ENCODE measurements around the gene CPT1A.

Gene CPT1A

DNA sequence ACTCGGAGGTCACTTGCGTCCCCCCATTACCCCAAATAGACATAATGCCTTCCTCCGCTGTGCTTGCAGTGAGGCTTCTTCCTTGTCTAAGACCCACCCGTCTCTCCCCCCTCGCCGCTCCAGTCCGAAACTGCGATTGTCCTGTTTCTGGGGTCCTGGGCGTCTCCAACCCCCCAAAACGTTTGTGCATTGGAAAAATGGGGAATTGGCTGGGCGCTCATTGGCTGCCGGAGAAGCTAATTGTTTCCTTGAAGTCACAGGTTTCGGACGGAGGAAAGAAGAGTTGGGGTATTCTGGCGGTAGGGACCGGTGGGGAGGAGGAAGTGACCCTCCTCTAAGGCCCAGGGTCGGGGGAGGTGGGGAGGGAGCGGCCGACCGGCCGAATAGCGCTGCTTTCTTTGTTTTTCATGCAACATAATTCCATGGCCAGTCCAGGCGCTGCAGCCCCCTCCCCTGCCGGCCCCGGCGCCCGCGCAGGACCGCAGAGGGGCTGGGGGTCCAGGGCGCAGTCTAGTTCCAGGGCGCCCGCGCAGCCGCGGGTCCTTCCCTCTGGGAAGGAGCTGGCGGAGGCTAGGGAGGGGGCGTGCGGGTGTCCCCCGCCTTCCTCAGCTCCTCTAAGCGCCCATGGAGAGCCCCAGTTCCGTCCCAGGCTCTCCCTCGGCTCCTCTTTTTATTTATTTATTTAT, 12.7 kb upstream of the CPT1A start:
- in situ Hi-C loops (cut with MboI; ENCODE audit: low sequenced_read_pairs): no loop called here

GRCh38 chr11:68852628-68853027, 10.9 kb upstream of the CPT1A start:
- in situ Hi-C loops (cut with MboI; ENCODE audit: low sequenced_read_pairs): no loop called here

DNA sequence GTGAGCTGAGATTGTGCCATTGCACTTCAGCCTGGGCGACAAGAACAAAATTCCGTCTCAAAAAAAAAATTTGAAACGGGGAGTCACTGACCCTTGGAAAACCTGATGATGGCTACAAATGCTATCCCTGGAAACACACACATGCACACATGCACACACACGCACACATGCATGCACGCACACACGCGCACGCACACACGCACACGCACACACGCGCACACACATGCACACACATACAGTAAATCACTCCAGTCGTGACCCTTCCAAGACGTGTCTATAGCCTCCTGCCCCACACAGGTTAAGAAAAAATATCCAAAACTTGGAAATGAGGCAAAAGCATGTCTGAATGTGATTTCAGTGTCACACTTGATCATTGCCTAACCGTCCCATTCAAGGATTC, 6.7 kb upstream of the CPT1A start:
- in situ Hi-C loops (cut with MboI; ENCODE audit: low sequenced_read_pairs): no loop called here

DNA sequence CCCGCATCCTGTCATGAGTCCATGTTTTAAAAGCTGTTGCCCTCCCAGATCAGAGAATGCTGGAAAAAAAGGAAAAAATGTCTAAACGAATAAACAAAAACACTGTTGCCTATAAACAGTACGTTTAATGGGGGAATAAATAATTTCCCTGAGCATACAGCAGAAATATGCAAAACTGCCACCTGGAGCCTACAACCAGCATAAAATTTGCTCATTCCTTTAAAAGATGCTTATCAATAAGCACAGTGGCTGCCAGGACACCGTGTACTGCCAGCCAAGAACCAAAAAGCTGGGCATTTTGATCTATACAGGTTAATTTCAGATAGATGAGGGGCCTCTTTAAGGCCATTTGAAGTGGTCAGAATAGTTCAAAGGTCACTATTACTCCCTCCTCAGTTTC, 5.7 kb upstream of the CPT1A start:
- in situ Hi-C loops (cut with MboI; ENCODE audit: low sequenced_read_pairs): no loop called here

DNA sequence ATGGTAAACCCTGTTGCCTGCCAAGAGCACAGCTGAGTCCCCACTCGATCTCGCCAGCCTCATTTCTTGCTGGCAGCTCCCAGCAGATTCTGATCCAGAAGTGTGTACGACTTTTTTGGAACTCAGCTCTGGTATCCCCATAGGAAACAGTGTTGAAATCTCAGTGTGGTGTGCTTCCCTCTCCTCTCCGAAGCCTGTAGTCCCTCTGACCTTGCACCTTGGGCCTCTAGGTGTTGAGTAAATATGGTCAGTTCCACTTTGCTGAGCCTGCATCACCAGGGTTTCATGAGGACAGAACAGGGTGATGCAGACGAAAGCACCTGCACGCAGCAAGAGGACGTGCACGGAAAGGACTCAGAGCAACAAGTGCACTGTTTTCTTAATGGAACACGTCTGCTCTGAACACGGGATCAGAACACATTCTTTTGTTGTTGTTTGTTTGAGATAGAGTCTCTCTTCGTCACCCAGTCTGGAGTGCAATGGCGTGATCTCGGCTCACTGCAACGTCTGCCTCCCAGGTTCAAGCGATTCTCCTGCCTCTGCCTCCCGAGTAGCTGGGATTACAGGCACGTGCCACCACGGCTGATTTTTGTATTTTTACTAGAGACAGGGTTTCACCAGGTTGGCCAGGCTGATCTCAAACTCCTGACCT, 3.8 kb upstream of the CPT1A start:
- in situ Hi-C loops (cut with MboI; ENCODE audit: low sequenced_read_pairs): no loop called here

DNA sequence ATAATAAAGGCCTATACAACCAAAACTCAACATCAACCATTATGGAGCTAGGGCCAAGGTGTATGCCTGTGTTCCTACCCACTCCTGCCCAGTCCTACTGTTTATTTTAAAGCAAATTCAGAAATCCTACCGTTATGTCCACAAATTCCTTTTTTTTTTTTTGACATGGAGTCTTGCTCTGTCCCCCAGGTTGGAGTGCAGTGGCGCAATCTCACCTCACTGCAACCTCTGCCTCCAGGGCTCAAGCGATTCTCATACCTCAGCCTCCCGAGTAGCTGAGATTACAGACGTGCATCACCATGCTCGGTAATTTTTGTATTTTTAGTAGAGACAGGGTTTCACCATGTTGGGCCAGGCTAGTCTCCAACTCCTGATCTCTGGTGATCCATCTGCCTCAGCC, 3.1 kb upstream of the CPT1A start:
- in situ Hi-C loops (cut with MboI; ENCODE audit: low sequenced_read_pairs): no loop called here

DNA sequence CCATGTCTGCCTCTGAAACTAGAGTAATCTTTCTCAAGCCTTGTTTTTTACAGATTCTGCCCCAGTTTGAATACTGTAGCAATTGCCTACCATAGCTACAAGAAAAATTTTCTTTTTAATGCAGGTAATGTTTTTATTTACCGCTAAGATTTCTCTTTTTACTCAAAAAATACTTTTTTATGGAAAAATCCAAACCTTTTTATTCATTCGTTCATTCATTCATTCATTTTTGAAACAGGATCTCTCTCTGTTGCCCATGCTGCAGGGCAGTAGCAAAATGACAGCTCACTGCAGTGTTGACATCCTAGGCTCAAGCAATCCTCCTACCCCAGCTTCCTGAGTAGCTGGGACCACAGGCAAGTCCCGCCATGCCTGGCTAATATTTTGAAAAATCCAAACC, 2.7 kb upstream of the CPT1A start:
- in situ Hi-C loops (cut with MboI; ENCODE audit: low sequenced_read_pairs): no loop called here

DNA sequence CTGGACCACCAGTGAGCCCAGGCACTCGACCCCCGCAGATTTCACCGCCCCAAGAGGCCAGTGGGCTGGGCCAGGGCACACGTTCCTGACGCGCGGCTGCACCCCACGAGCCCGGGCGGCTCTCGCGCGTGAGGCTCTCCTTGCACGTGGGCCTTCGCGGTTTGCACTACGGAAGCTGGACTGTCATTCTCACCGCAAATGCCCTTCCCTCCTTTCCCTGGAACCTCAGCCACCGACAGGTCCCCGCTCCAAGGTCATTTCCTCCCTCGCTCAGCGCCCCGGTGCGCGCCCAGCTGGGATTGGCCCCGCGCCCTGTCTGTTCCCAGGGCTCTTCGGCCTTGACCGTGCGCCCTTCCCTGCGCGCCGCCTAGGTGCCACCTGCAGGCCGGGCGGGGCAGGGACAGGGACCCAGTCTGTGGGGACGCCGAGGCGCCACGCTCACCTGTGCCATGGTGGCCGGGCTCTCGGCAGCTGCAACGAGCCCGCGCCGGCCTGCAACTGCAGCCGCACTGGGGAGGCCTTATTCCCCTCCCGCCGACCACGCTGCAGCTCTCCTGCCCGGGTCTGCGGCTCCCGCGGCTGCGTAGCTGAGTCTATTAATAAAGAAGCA, 2.1 kb upstream of the CPT1A start:
- in situ Hi-C loops (cut with MboI; ENCODE audit: low sequenced_read_pairs): no loop called here

DNA sequence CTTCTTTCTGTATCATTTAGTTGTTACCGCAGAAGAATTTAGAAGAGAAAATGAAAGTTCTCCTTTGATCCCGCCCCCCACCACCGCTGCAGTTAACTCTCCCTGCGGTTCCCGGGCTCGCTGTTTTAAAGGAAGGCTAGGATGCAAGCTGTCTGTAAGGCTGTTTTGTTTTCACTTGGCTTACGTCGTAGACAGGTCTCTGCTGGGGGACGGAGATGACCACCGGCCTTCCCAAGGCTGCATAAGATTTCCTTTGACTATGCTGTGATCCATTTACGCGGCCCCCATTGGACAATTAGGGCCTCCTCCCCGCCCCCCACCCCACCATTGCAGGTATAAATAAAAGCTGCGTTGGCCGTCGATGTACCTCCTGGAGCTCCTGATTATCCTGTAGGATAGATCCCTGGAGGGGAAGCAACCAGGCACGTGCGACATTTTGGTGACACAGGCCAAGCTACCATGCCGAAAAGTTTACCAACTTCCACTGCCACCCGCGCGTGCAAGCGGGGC, 1.4 kb upstream of the CPT1A start:
- in situ Hi-C loops (cut with MboI; ENCODE audit: low sequenced_read_pairs): no loop called here

GRCh38 chr11:68842427-68843051, 823 bp upstream of the CPT1A start:
- in situ Hi-C loops (cut with MboI; ENCODE audit: low sequenced_read_pairs): no loop called here

DNA sequence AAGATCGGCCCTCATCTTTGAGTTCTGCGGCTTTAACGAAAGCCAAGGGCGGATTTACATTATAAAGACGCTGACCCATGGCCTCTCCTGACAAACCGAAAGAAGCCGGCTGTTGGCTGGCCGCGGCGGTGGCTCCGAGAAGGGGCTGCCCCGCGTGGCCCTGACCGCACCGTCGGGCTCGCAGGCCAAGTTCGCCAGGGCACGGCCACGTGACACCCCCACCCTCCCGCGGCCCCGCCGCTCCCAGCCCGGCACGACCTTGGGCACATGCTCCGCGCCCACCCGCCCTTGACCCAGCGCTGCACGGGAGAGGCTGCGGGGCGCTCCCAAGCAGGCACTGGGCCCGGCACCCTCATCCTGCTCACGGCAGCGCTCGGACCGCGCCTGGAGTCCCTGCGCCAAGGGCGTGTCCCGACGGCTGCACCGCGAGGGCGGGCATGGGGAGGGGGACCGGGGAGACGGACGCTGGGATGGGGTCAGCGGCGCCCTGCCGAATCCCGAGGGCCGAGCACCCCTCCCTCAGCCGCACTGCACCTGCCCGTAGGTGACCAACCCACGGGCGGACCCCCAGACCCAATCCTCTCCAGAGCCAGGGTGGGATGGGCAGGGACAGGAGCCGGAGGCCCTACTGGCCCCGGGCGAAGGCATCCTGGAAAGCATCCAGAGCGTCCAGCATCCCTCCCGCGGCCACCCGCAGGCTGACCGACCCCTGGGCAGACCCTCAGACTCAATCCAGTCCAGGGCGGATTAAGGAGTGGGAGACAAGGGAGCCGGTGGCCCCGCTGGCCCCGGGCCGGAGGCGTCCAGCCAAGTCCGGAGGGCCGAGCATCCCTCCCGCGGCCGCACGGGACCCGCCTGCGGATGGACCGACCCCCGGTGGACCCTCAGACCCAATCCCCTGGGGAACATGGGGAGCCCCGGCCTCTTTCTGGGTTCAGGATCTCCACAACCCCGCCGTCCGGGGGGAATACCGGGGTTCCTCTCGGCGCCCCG, 759 bp downstream of the CPT1A start:
- in situ Hi-C loops (cut with MboI; ENCODE audit: low sequenced_read_pairs): no loop called here

DNA sequence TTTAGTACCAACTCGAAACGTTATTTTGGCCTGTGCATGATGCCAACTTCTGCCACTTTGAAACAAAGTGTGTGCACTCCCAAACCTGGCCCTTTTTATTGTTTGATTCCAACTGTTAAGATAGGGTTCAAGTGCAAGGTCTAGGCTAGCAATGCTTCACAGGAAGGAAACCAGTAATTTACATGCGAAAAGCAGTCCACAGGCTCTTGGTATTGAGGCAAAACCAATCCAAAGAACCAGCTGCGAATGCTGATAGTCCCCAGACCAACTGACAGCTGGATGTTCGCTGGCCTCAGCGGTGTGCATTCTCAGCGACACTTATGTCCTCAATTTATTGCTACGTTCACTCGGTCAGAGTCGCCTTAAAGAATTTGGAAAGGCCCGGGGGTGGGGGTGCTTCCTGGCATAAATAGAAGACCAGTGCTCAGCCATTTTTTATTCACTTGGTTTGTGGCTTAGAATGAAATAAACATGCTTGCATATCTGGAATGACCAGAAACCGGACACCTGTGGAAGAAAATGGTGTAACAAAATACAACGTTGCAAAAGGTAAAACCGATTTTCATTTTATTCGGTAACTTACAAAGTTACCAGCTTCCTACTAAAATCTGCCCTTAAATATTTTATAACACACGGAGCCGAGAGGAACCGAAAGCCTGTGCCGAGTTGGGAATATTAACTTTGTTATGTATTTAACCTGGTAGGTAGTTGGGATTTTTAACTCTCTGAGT, 1.6 kb downstream of the CPT1A start:
- in situ Hi-C loops (cut with MboI; ENCODE audit: low sequenced_read_pairs): no loop called here

DNA sequence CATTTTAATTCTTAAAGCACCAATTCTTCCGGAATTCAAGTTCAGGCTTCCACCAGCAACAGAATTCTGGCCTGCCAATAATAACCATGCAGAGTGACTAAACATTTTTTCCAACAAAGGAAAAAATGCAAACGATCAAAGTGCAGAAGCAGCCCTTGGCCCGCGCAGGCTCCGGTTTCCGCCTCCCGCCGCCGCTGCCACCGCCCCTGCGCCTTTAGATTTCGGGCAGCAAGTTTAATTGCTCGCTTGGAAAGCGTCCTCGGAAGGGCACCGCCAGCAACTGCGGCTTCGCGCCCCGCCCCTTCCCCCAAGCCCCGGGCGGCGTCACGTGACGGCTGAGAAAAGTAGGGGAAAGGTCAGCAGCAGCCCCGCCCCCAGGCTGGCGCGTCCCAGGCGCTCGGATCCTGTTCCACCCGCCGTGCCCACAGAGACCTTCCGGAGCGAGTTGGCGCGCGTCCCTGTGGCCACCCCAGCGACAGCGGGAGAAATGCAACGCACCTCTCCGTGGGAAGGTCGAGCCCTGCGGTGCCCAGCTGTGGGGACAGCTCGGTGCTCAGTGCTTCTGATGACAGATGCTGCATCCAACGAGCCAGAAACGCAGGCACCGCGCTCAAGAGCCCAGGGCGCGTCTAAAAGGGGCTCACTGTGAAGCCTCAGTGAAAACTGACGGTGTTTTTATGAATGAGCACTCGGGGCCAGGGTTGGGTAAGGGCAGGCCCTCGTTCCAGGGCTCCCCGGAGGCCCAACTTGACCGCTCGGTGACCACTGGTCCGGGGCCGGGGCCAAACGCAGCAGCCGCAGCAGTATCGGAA, 2.5 kb downstream of the CPT1A start:
- in situ Hi-C loops (cut with MboI; ENCODE audit: low sequenced_read_pairs): no loop called here

DNA sequence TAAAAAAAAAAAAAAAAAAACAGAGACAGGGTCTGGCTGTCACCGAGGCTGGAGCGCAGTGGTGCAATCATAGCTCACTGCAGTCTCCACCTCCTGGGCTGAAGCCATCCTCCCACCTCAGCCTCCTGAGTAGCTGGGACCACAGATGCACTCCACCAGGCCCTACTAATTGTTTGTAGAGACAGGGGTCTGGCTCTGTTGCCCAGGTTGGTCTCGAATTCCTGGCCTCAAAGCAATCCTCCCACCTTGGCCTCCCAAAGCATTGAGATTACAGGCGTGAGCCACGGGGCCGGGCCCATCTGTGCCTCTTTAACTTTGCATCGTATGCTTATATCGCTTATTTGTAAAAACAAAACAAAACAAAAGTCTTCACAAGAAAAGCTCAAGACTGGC, 3.1 kb downstream of the CPT1A start:
- in situ Hi-C loops (cut with MboI; ENCODE audit: low sequenced_read_pairs): no loop called here

DNA sequence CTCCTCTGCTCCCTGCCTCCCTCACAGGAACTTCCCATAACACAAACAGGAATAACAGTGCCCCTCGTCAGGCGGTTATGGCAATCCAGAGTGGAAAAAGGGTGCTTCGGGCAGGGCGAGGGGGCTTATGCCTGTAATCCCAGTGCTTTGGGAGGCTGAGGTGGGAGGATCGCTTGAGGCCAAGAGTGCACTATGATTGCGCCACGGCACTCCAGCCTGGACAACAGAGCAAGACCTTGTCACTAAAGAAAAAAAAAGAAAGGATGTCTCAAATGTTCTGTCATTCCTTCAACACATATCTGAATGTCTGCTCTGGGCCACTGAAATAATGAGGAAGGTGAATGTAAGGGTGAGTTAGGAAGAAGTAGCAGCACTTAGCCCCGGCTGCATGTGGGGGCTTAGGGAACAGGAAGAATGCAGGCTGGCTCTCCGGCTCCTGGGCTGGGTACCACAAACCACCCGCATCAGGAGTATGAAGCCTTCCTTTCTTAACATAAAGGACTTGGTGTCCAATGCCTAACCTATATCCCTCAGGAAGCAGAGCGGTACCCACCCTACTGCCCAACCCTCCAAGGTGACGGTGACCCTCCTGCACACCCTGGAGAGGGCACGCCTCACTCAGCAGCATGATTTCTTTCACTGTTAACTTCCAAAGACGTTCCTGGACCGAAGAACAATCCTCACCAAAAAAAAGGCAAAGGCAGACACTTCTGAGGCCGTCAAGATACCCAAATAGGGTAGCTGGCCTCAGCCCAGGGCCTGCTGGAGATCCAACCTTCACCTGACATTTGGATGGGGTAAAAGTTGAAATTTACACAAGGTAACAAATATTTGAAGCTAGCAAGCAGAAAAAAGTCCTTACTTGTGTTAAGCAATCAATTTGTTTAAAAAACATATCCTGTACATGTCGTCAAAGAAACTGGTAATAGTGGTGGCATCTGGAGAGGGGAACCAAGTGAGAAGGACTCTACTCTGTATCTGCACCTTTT, 3.8 kb downstream of the CPT1A start:
- in situ Hi-C loops (cut with MboI; ENCODE audit: low sequenced_read_pairs): no loop called here

GRCh38 chr11:68835749-68836148, 6.0 kb downstream of the CPT1A start:
- in situ Hi-C loops (cut with MboI; ENCODE audit: low sequenced_read_pairs): no loop called here

DNA sequence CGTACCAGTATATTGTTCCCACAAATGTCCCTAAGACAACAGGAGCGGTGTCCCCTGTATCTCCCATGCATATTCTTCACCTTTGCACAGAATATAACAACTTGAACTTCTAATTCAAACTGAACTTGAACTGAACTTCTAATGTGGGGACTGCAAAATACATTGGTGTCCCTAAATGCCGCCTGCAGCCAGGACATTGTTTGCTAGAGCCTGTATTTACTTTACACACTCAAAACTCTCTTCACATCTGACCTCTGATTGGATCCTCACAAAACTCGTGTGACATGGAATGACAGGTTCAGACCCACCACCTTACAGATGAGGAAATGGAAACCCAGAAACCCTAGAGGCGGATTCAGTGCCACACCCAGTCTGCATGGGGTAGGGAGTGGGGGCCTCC, 6.4 kb downstream of the CPT1A start:
- in situ Hi-C loops (cut with MboI; ENCODE audit: low sequenced_read_pairs): no loop called here

Data from HL-60/S4 treated with retinoic acid at 250 ng/mL for 4 days and 3 days (cell line).